ENCODE measurements around the gene FSTL4.

GRCh38 chr5:133259199-133259997 is 352.9 kb downstream of the FSTL4 start:
- TF ChIP-seq CTCF (IDR thresholded peaks at IDR 0.05; ENCODE audit: poor library complexity, severe bottlenecking): no peak
- TF ChIP-seq REST (IDR thresholded peaks at IDR 0.05; ENCODE audit: borderline replicate concordance): no peak
- TF ChIP-seq TAF1 (IDR thresholded peaks at IDR 0.05; ENCODE audit: low read depth): no peak

Data from neural cell (in vitro differentiated cells).